HG03064 (cell line): Measurements from ENCODE around the gene GALNT16.
A peak's percentile ranks its signal among the peaks of the same experiment; 100 is the strongest.

Source experiments
- ATAC-seq: cut with Tn5 transposase; IDR thresholded peaks from one replicate; pipeline ENCODE4 v1.9.1; 2021; ENCODE audit warnings: low read depth; ENCODE audit not compliant: unreplicated experiment

The GALNT16 gene

GRCh38 chr14:69398053-69398817 lies 138.3 kb downstream of the GALNT16 start, which contains the start of the genes ERH and SLC39A9:
Gene ERH, minus strand, starts transcription at chr14:69398299. Its CDS starts 66 bp downstream, at chr14:69398233.
Gene SLC39A9, plus strand, starts transcription at chr14:69398692. Its CDS starts 678 bp downstream, at chr14:69399370.
- ATAC-seq = peak; percentile 86

DNA sequence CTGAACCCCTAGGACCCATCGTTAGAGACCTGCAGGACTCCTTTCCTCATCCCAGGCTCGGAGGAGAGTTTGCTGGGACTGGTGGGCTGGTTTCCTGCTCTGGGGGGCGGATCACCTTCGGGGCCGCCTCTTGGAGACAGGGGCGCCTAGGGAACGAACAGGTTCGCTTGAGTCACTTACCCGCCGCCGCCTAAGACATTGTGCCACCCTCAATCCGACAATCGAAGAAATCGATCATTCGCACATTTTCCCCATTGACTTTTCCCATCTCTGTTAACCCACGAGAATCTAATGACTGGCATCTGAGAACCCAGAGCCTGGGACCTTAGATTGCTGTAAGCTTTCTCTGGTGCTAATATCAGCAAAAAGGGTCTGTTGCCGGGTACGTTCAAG lies 138.9 kb downstream of the GALNT16 start:
- ATAC-seq = no peak

DNA sequence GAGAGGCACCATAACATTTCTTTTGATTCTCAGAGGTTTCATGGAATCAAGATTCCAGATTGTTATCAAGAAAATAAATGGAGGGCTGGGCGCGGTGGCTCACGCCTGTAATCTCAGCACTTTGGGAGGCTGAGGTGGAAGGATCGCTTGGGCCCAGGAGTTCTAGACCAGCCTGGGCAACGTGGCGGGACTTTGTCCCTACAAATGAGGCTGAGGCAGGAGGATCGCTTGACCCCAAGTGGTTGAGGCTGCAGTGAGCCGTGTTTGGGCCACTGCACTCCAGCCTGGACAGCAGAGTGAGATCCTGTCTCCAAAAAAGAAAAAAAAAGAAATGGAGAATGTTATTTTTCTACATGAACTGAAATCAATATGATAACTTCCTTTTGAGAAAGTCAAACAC lies 139.8 kb downstream of the GALNT16 start:
- no peak for ATAC-seq

DNA sequence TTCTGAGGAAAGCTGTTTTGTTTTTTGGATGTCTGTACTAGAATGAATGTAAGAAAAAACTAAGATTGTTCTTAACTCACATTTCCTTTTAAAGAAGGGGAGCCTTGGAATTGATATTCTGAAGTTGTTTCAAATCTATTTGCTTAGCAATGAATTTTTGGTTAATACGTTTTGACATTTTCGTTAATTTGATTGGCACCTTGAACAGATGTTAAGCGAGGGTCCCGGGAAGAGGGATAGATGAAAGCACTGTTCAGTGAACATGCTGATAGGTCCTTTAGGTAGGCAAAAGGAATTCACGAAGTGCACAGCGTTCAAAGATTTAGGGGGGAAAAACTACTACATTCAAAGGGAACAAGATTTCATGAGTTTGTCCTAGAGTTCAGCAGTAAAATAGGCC lies 140.2 kb downstream of the GALNT16 start:
- no peak for ATAC-seq

DNA sequence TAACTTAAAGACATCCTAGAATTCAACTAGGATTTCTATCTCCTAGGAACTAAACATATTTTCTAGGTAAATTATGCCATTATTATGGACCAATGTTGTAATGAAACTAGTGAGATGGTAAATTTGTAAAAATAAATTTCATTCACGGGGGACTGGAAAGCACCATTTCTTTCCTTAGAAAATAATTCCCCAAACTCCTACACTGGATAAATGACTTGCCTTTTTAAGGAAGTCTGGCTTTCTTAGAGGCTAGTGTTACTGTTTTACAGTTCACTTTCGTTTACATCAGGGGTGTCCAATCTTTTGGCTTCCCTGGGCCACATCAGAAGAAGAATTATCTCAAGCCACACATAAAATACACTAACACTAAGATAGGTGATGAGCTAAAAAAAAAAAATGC lies 141.9 kb downstream of the GALNT16 start:
- no peak for ATAC-seq

GRCh38 chr14:69404478-69404877 lies 144.5 kb downstream of the GALNT16 start:
- no peak for ATAC-seq

GRCh38 chr14:69404883-69405282 lies 144.9 kb downstream of the GALNT16 start:
- no peak for ATAC-seq

DNA sequence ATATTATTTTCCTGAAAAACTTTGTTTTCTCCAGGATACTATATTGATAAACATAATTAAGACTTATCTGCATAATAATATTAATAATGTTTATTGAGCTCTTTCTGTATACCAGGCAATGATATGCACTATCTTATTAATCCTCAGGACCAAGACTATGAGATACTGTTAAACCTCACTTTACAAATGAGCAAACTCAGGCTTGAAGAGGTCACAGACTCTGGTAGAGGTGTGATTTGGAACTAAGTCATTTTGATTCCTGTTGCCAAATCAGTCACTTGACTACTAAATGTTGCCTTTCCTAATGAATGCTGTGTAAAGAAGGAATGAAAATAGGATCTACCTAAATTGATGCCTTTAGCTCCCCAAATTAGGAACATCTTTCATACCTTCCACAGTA lies 145.8 kb downstream of the GALNT16 start:
- ATAC-seq = no peak
